ENCODE results near the gene KLHL26.
A peak's percentile ranks its signal among the peaks of the same experiment; 100 is the strongest.

KLHL26 gene

GRCh38 chr19:18608805-18609716 is 27.8 kb upstream of the KLHL26 start:
- Histone ChIP-seq H3K9me3 (ENCODE audit: control insufficient read depth, insufficient read depth, low read length) (no peaks in the 10 kb centered on the region), H3K36me3 (ENCODE audit: control insufficient read depth, insufficient read depth, low read length) (no peaks in the 10 kb centered on the region), H3K9ac (ENCODE audit: low read depth, low read length) (no peak overlapping the region), H3K27ac (ENCODE audit: low read depth, low read length) (no peak overlapping the region), H3K4me3 (ENCODE audit: low read depth, low read length) (no peak overlapping the region), H3K27me3 (ENCODE audit: control insufficient read depth, insufficient read depth, low read length) (peaks cover 96% of the 10 kb centered on the region), H3K4me1 (ENCODE audit: control insufficient read depth, insufficient read depth, low read length) (peaks cover 43% of the 10 kb centered on the region)

- peaks cover 38% of the 10 kb centered on the region for H3K4me1 ChIP-seq (ENCODE audit: control insufficient read depth, insufficient read depth, low read length)
- no peaks in the 10 kb centered on the region for H3K36me3 ChIP-seq (ENCODE audit: control insufficient read depth, insufficient read depth, low read length)
- H3K27ac ChIP-seq (ENCODE audit: low read depth, low read length), result no peak overlapping the region
- H3K9ac ChIP-seq (ENCODE audit: low read depth, low read length), result no peak overlapping the region
- H3K9me3 ChIP-seq (ENCODE audit: control insufficient read depth, insufficient read depth, low read length), result no peaks in the 10 kb centered on the region
- peaks cover 96% of the 10 kb centered on the region for H3K27me3 ChIP-seq (ENCODE audit: control insufficient read depth, insufficient read depth, low read length)
- no peak overlapping the region for H3K4me3 ChIP-seq (ENCODE audit: low read depth, low read length)
Measured at GRCh38 chr19:18609717-18610051, 27.1 kb upstream of the KLHL26 start.

GRCh38 chr19:18610245-18610555 is 26.6 kb upstream of the KLHL26 start:
- H3K27ac ChIP-seq (ENCODE audit: low read depth, low read length), result no peak overlapping the region
- peaks cover 35% of the 10 kb centered on the region for H3K4me1 ChIP-seq (ENCODE audit: control insufficient read depth, insufficient read depth, low read length)
- H3K9me3 ChIP-seq (ENCODE audit: control insufficient read depth, insufficient read depth, low read length), result no peaks in the 10 kb centered on the region
- H3K27me3 ChIP-seq (ENCODE audit: control insufficient read depth, insufficient read depth, low read length), result peaks cover 96% of the 10 kb centered on the region
- no peaks in the 10 kb centered on the region for H3K36me3 ChIP-seq (ENCODE audit: control insufficient read depth, insufficient read depth, low read length)
- no peak overlapping the region for H3K9ac ChIP-seq (ENCODE audit: low read depth, low read length)
- H3K4me3 ChIP-seq (ENCODE audit: low read depth, low read length), result peak overlapping the region; percentile 29; the same call in 1 of the 2 replicates

- H3K9ac ChIP-seq (ENCODE audit: low read depth, low read length), result no peak overlapping the region
- peaks cover 95% of the 10 kb centered on the region for H3K27me3 ChIP-seq (ENCODE audit: control insufficient read depth, insufficient read depth, low read length)
- H3K36me3 ChIP-seq (ENCODE audit: control insufficient read depth, insufficient read depth, low read length), result no peaks in the 10 kb centered on the region
- no peaks in the 10 kb centered on the region for H3K9me3 ChIP-seq (ENCODE audit: control insufficient read depth, insufficient read depth, low read length)
- H3K4me1 ChIP-seq (ENCODE audit: control insufficient read depth, insufficient read depth, low read length), result peaks cover 32% of the 10 kb centered on the region
- H3K27ac ChIP-seq (ENCODE audit: low read depth, low read length), result no peak overlapping the region
- H3K4me3 ChIP-seq (ENCODE audit: low read depth, low read length), result peak overlapping the region; percentile 63
Measured at GRCh38 chr19:18610556-18611326, 26.1 kb upstream of the KLHL26 start.

GRCh38 chr19:18611327-18612050 is 25.3 kb upstream of the KLHL26 start:
- Histone ChIP-seq H3K36me3 (ENCODE audit: control insufficient read depth, insufficient read depth, low read length) (no peaks in the 10 kb centered on the region), H3K27ac (ENCODE audit: low read depth, low read length) (no peak overlapping the region), H3K4me3 (ENCODE audit: low read depth, low read length) (peak overlapping the region; percentile 63), H3K9me3 (ENCODE audit: control insufficient read depth, insufficient read depth, low read length) (no peaks in the 10 kb centered on the region), H3K9ac (ENCODE audit: low read depth, low read length) (no peak overlapping the region), H3K4me1 (ENCODE audit: control insufficient read depth, insufficient read depth, low read length) (peaks cover 32% of the 10 kb centered on the region), H3K27me3 (ENCODE audit: control insufficient read depth, insufficient read depth, low read length) (peaks cover 93% of the 10 kb centered on the region)

GRCh38 chr19:18612051-18612771 is 24.6 kb upstream of the KLHL26 start:
- peaks cover 89% of the 10 kb centered on the region for H3K27me3 ChIP-seq (ENCODE audit: control insufficient read depth, insufficient read depth, low read length)
- H3K36me3 ChIP-seq (ENCODE audit: control insufficient read depth, insufficient read depth, low read length), result no peaks in the 10 kb centered on the region
- no peak overlapping the region for H3K9ac ChIP-seq (ENCODE audit: low read depth, low read length)
- H3K4me1 ChIP-seq (ENCODE audit: control insufficient read depth, insufficient read depth, low read length), result peaks cover 32% of the 10 kb centered on the region
- peak overlapping the region; percentile 63 for H3K4me3 ChIP-seq (ENCODE audit: low read depth, low read length)
- no peak overlapping the region for H3K27ac ChIP-seq (ENCODE audit: low read depth, low read length)
- no peaks in the 10 kb centered on the region for H3K9me3 ChIP-seq (ENCODE audit: control insufficient read depth, insufficient read depth, low read length)

- Histone ChIP-seq H3K4me3 (ENCODE audit: low read depth, low read length) (peak within 1 kb of the TSS; percentile 63), H3K27me3 (ENCODE audit: control insufficient read depth, insufficient read depth, low read length) (peaks cover 81% of the 10 kb centered on the region), H3K9me3 (ENCODE audit: control insufficient read depth, insufficient read depth, low read length) (no peaks in the 10 kb centered on the region), H3K36me3 (ENCODE audit: control insufficient read depth, insufficient read depth, low read length) (no peaks in the 10 kb centered on the region), H3K27ac (ENCODE audit: low read depth, low read length) (no peak within 1 kb of the TSS), H3K4me1 (ENCODE audit: control insufficient read depth, insufficient read depth, low read length) (peaks cover 29% of the 10 kb centered on the region), H3K9ac (ENCODE audit: low read depth, low read length) (no peak within 1 kb of the TSS)
Measured at GRCh38 chr19:18612772-18613588, 23.8 kb upstream of the KLHL26 start, which contains the start of gene TMEM59L. Gene TMEM59L, plus strand, starts transcription at chr19:18612870. Its CDS starts 89 bp downstream, at chr19:18612959.

- H3K4me1 ChIP-seq (ENCODE audit: control insufficient read depth, insufficient read depth, low read length), result peaks cover 25% of the 10 kb centered on the region
- H3K4me3 ChIP-seq (ENCODE audit: low read depth, low read length), result peak overlapping the region; percentile 63; the same call in 1 of the 2 replicates
- H3K27me3 ChIP-seq (ENCODE audit: control insufficient read depth, insufficient read depth, low read length), result peaks cover 74% of the 10 kb centered on the region
- H3K36me3 ChIP-seq (ENCODE audit: control insufficient read depth, insufficient read depth, low read length), result no peaks in the 10 kb centered on the region
- no peaks in the 10 kb centered on the region for H3K9me3 ChIP-seq (ENCODE audit: control insufficient read depth, insufficient read depth, low read length)
- no peak overlapping the region for H3K27ac ChIP-seq (ENCODE audit: low read depth, low read length)
- H3K9ac ChIP-seq (ENCODE audit: low read depth, low read length), result no peak overlapping the region
Measured at GRCh38 chr19:18613589-18614234, 23.1 kb upstream of the KLHL26 start.

- no peaks in the 10 kb centered on the region for H3K9me3 ChIP-seq (ENCODE audit: control insufficient read depth, insufficient read depth, low read length)
- H3K36me3 ChIP-seq (ENCODE audit: control insufficient read depth, insufficient read depth, low read length), result no peaks in the 10 kb centered on the region
- no peak overlapping the region for H3K27ac ChIP-seq (ENCODE audit: low read depth, low read length)
- H3K9ac ChIP-seq (ENCODE audit: low read depth, low read length), result no peak overlapping the region
- H3K27me3 ChIP-seq (ENCODE audit: control insufficient read depth, insufficient read depth, low read length), result peaks cover 51% of the 10 kb centered on the region
- peaks cover 8% of the 10 kb centered on the region for H3K4me1 ChIP-seq (ENCODE audit: control insufficient read depth, insufficient read depth, low read length)
- no peak overlapping the region for H3K4me3 ChIP-seq (ENCODE audit: low read depth, low read length)
Measured at GRCh38 chr19:18616023-18616422, 20.8 kb upstream of the KLHL26 start.
